ENCODE data around the gene TIAM2.
"Not testable (repeated sequence)": the region's sequence is repeated elsewhere in the genome, so short reads cannot be mapped to it uniquely, and the experiment has no call there.

Gene TIAM2

GRCh38 chr6:155212106-155212505 lies 217.0 kb downstream of the TIAM2 start:
- no peak for DNase-seq

DNA sequence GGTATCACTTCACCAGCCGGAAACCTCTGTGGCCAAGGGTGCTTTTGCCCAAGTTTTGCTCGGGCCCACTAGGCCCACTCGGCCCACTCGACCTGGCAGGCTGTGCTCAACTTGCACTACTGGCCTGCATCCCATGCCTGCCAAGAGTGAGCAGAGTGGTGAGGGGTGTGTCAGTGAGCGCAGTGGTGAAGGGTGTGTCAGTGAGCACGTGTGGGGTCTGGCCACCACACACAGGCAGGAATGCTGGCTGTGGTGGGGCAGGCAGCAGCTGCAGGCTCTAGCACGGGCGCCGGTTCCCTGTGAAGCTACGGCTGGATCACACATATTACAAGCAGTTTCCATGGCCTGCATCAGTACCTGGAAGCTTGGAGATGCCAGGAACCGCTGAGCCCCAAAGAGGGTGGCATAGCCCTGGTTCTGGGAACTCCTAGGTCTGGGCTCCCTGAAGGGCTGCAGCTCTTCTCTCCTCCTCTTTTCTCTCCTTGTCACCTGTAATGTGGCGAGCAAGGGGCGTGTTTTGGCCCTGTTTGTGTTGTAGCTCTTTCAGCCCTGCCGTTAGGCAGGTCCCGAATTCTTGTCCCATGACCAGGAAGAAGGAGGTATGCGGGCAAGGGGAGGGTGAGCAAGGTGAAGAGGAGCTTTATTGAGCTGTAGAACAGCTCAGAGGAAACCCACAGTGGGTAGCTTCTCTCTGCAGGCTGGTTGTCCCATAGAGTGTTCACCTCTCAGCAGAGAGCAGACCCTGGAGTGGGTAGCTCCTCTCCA lies 217.7 kb downstream of the TIAM2 start:
- DNase-seq: no peak

DNA sequence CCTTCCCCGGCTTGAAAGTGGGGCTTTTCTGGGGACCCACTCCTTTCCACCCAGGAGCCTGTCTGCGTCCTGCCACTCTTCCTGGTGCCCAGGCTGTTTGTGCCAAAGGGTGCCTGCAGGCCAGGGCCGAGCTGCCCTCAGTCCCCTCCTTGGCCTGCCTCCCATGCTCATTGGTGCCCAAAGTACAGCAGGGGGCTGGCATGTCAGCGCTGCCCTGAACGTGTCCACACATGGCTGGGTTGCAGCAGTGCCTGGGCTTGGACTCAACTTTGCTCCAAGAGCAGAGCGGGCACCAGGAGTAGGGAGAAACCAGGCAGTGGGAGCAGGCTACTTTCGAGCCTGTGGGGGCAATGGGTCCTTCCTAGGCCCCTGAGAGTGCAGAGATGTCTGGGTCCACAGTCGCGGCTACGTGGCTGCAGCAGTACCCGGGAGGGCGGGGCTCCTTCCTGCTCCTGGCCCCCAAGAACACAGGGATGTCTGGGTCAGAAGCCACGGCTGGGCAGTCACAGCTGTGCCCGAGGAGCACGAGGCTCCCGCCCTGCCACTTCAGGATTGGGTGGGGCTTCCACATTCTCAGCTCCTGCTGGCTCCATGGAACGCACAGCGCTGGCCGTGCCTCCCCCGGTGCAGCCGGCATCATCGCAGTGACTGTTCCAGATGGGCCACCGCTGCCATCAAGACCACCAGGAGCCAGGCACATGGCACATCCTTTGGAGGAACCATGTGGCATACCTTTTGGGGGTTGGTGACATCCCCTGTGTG lies 218.7 kb downstream of the TIAM2 start:
- no peak for DNase-seq

DNA sequence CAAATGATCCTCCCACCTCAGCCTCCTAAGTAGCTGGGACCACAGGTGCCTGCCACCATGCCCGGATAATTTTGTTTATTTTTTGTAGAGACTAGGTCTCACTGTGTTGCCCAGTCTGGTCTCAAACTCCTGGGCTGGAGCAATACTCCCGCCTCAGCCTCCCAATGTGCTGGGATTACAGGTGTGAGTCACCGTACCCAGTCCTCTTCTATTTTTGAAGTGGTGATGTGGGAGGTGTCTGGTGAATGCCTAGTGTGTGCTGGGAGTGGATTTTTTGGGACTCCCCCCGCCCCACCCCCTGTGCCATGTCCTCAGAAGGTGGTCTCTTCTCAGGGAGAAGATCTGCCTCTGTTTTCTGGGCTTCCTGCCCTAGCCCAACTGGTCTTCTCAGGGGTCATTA lies 220.8 kb downstream of the TIAM2 start:
- DNase-seq: no peak

GRCh38 chr6:155216312-155217046 lies 221.4 kb downstream of the TIAM2 start:
- no peak for DNase-seq

GRCh38 chr6:155218711-155219110 lies 223.6 kb downstream of the TIAM2 start:
- DNase-seq: not testable (repeated sequence)

DNA sequence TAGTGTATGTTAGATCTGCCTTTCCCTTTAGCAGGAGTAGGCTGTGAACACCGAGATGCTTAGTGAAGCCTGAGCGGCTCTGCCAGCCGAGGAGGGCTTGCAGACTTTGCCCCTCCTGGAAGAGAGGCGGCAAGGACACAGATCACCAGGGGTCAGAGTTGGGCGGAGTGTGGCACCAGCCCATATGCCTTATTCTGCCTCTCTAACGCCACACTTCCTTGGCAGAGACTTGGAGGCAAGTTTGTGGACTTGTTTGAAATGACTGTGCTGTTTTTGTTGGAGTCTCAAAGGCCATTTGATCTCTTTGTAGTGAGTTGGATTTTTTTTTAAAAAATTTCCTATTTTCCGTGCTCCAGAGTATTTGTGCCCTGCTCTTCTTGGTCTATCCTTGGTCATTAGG lies 224.2 kb downstream of the TIAM2 start:
- no peak for DNase-seq

GRCh38 chr6:155219858-155220301 lies 224.8 kb downstream of the TIAM2 start:
- DNase-seq: no peak

DNA sequence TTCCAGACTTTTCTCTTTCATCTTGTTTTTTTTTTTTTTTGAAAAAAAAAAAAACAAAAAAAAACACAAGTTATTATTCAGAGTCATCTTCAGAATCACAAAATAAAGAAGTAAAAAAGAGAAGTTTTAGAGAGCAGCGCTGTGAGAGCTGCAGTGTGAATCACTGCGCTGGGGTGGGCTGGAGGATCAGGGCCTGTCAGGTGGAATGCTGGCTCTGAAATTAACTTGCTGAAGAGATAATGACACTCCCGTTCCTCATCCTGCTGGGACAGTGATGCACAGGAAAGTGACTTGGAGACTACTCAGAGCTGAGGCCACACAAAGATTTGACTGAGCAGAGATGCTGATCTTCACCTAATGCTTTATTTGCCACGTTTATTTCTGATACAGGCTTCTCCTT lies 226.0 kb downstream of the TIAM2 start:
- DNase-seq: no peak

GRCh38 chr6:155222506-155222905 lies 227.4 kb downstream of the TIAM2 start:
- DNase-seq: no peak

DNA sequence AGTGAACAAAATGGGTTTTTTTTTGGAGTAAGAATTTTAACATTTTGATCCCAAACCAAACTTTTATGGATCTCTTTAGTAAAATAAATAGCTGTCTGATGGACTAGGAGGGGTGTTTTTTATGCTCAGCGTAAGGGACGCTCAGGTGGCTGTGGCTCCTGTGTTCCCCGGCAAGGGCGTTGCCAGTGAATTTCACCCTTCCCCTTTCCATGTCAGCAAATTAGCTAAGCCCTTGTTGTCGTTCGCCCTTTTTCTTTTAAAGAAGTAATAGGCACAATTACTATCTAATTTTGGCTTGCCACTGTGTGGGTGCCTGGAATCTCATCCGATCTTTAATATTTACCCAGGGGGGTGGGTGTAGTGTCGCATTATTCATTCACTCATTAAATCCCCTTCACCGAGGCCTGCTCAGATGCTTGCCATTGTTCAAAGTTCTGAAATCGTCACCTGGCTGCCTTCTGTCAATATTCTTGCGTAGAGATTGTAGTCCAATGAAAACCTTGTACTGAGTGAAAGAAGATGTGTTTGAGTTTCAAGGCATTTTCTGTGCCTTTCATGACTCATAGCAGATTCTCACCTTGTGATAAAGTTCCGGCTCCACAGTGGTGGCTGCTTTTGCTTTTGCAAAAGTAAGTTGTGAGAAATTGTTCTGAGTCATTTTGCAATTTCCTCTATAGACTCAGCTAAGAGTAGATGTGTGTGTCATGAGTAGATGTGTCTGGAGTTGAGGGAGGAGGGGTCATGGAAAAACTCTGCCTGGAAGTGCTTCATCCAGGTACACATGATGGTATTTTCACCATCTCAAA lies 228.7 kb downstream of the TIAM2 start:
- DNase-seq: peak; percentile 68

- peak; percentile 9 for DNase-seq
Observed at GRCh38 chr6:155224618-155225017, 229.5 kb downstream of the TIAM2 start.

GRCh38 chr6:155227046-155227445 lies 231.9 kb downstream of the TIAM2 start:
- no peak for DNase-seq

DNA sequence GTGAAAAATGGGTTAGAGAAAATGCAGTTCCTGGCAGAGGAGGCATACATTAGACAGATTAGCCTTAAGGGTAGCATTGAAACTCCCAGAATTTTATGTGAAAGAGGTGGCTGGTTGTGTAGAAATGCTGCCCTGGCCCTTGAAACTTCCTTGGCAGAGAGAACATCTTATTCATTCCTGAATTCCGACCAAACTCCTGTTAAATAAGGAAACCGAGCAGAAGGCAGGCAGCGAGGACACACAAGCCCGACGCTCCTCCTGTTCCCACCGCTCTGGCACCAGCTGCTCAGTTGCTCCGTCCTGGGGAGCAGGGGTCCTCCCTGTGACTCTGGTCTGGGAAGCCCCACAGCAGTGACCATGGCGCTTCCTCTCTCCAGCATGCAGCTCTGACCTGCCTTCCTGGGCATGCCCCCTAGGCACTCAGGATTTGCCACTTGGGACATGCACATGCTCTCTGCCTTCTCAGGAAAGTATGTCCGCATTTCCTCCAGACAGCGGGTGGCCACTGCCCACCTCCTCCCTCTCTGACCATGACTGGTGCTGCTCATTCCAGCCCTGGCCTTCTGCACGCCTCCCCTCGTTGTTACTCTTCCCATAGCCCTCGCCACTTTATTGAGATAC lies 233.5 kb downstream of the TIAM2 start:
- no peak for DNase-seq

DNA sequence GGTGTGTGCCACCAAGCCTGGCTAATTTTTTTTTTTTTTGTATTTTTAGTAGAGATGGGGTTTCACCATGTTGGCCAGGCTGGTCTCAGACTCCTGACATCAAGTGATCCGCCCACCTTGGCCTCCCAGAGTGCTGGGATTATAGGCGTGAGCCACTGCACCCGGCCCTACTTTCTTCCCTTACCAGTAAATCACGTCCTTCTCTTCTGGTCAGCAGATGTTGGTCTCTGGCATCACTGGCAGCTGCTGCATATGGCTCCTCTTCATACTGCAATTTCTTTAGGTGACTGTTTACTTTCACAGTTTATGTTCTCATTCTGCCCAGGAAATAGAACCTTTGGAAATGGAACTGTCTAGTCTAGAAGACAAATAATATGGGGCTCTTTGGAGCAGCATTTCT lies 235.9 kb downstream of the TIAM2 start:
- DNase-seq: not testable (repeated sequence)

- DNase-seq: no peak
Observed at GRCh38 chr6:155232848-155233247, 237.7 kb downstream of the TIAM2 start.

DNA sequence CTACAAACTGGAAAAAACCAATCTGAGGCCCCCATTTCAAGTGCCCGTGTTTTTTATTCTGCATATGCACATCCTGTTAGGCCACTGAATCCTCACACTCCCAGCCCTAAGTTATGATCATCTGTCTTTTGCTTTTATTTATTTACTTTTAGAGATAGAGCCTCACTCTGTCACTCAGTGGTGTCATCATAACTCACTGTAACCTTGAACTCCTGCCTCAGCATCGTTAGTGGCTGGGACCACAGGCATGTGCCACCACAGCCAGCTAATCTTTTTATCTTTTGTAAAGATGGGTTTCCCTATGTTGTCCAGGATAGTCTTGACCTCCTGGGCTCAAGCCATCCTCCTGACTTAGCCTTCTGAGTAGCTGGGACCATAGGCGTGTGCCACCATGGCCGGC lies 239.1 kb downstream of the TIAM2 start:
- no peak for DNase-seq

DNA sequence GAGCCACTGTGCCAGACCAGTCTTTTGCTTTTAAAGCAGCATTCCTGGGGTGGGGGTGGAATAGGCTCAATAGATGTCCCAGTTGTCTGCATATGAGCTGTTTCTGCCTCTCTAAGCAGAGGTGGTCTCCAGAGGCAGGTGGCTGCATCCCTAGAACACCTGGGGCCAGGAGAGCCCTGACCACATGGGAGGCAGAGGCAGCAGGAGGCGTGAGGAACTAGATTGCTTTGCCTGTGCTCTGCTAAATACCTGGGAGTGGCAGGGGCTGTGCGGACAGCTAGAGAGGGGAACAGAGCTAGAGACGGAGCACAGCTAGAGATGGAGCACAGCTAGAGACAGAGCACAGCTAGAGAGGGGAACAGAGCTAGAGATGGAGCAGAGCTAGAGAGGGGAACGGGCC lies 239.6 kb downstream of the TIAM2 start:
- no peak for DNase-seq

DNA sequence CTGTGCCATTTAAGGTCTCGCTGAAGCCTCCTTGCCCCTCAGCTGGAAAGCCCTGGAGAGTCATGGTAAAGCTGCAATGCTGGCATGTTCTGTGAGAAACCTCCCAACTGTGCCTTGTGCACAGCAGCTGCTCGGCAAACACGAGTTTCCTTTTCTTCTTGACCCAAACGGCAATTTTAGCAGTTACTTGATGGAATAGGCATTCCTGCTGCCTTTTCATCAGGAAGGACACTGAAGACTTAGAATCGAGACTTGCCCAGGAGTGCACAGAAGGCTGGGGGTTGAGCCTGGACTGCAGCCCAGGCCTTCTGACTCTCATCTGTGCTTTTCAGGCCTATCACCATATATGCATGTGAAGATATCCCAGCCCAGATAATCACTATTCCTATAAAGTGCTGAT lies 240.0 kb downstream of the TIAM2 start:
- no peak for DNase-seq

- DNase-seq: no peak
Observed at GRCh38 chr6:155237613-155238012, 242.5 kb downstream of the TIAM2 start.

DNA sequence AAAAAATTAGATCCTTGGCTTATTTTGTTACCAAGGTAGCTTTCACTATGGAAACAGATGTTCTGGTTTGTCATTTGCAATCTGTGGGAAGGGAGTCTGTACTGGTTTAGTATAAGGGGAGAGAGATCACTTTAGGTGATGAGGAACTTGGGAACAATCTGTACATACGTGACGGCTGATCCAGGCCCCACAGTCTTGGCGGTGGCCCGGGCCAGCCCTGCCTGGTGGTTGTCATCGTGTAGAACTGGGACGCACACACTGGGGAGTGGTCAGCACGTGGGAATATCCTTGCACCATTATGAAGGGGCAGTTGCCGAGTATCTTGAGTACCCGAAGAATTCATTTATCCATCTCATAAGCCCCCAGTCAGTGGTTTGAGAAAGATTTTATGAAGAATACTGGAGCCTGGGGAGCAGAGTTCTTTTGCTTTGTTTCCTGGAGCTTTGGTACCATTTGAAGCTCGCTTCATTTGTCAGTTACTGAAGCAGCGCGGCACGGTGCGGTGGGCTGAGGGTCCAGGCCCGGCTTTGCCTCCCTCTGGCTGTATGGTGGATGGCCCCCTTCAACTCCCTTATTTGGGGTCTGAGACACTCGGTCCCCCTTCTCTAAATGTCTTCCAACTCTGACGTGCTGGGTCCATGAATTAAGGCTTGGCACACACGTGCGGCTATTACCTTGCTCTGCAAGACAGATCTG lies 245.9 kb downstream of the TIAM2 start:
- DNase-seq: no peak

- DNase-seq: no peak
Observed at GRCh38 chr6:155241966-155242365, 246.9 kb downstream of the TIAM2 start.

Measured in activated naive CD4-positive, alpha-beta T cell treated with Interleukin-2 at 50 U/mL for 16 hours (primary cell).